GM19193 (cell line): ENCODE data around the gene PFDN2.

Experiments used
- POLR2A ChIP-seq: IDR thresholded peaks from 4 replicates; pipeline ENCODE4 v1.6.1; 2011; ENCODE audit not compliant: insufficient read depth, insufficient read length; ENCODE audit errors: extremely low read depth

Gene PFDN2, protein sequence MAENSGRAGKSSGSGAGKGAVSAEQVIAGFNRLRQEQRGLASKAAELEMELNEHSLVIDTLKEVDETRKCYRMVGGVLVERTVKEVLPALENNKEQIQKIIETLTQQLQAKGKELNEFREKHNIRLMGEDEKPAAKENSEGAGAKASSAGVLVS

GRCh38 chr1:161117759-161118581 is at the start of gene PFDN2, which contains the start of gene NIT1:
Gene PFDN2 (minus strand): TSS chr1:161118037. CDS start chr1:161118026, 11 bp downstream.
Gene NIT1 (plus strand): TSS chr1:161118105. CDS start chr1:161118177, 72 bp downstream.
- peak; percentile 91 for TF ChIP-seq POLR2A

DNA sequence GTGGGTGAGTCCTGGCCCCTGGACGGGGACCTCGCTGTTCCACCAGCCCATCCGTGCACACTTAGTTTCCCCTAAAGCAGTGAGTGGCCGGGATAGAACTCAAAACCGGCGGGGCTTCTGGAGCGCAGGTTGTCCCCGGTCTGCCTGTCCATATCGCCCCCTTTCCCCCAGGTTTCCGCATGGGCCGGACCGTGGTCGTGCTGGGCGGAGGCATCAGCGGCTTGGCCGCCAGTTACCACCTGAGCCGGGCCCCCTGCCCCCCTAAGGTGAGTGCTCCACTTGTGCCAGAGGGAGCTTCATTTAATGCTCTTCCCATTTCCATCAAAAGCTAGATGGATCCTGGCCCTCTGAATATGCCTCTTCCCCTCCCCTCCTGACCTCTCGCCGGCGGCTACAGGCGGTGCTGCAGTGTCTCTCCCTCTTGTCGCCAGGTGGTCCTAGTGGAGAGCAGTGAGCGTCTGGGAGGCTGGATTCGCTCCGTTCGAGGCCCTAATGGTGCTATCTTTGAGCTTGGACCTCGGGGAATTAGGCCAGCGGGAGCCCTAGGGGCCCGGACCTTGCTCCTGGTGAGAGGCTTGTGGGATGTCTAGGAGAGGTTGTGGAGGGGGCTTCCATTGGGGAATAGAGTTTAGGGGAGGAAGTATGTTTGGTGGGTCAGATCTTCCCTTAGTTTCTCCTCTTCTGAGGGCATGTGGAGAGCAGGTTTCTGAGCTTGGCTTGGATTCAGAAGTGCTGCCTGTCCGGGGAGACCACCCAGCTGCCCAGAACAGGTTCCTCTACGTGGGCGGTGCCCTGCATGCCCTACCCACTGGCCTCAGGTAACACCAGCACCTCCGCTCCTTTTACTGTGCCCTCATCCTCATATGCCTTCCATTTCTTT is 49.1 kb upstream of the PFDN2 start:
- no peak for TF ChIP-seq POLR2A

- TF ChIP-seq POLR2A, result peak; percentile 80
Measured at GRCh38 chr1:161165742-161166668, 48.2 kb upstream of the PFDN2 start, which contains the start of gene PPOX. Gene PPOX (plus strand): TSS chr1:161166426. CDS start chr1:161166848, 422 bp downstream.

GRCh38 chr1:161164901-161165610 is 47.2 kb upstream of the PFDN2 start:
- TF ChIP-seq POLR2A, result no peak

- TF ChIP-seq POLR2A, result no peak
Measured at GRCh38 chr1:161163793-161164192, 46.0 kb upstream of the PFDN2 start.

- TF ChIP-seq POLR2A, result no peak
Measured at GRCh38 chr1:161162806-161163205, 45.0 kb upstream of the PFDN2 start.

DNA sequence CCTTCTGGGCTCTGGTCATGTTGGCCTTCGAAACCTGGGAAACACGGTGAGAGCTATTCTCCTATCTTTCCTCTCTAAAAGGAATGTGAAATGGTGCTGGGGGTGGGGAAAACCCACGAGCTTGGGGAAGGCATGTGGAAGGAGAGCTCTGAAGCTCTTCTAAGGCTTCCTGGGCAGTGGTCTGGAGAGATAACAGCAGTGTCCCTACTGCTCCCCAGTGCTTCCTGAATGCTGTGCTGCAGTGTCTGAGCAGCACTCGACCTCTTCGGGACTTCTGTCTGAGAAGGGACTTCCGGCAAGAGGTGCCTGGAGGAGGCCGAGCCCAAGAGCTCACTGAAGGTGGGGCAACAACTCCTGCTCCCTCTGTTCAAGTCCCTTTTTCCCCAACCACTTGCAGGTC is 44.2 kb upstream of the PFDN2 start:
- TF ChIP-seq POLR2A, result no peak

GRCh38 chr1:161161652-161162051 is 43.8 kb upstream of the PFDN2 start:
- TF ChIP-seq POLR2A, result no peak

- no peak for TF ChIP-seq POLR2A
Measured at GRCh38 chr1:161160671-161161145, 42.9 kb upstream of the PFDN2 start.

GRCh38 chr1:161159913-161160243 is 42.0 kb upstream of the PFDN2 start:
- TF ChIP-seq POLR2A, result no peak

DNA sequence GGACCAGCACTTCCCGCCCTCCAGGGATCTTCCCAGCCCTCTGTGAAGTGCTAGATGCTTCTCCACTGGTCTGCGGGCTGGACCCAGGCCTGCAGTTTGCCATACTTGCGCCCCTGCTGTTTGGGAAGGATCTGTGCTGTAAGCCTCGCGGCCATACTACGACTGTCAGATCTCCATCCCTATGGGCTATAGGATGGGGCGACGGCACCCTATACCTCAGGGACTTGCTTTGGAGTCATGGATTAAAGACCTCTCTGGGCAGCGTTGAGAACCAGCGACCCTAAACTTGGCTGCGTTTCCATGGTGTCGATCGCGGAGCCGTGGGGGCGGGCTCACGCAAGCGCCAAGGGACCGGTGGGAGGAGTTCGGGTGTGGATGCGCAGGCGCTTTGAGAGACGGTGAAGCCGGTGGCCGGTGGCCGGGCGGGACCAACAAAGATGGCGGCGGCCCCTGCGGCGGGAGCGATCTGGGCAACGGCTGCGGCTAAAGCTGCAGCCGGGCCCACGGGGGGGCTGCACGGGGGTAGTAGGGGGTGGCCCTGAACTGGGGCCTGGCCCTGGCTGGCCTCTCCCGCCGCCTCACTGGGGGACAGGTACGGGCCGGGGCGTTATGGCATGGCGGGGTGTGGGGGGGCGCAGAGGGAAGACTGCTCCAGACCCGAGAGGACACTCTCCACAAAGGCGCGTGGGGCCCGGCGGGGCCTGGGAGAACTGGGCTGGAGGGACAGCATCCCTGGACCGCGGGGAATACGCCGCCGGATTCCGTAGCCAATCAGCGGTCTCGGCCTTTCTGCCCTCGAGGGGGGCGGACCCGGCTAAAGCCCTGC is 41.5 kb upstream of the PFDN2 start, which contains the start of gene USP21:
Gene USP21 (plus strand): TSS at position 414 of the 826 bp plus-strand sequence. CDS start 1,141 bp downstream, outside the sequence.
- TF ChIP-seq POLR2A, result peak; percentile 78

GRCh38 chr1:161158316-161159010 is 40.6 kb upstream of the PFDN2 start:
- no peak for TF ChIP-seq POLR2A
